ACHN (cell line): ENCODE data around the gene NFE2L3.
A peak's percentile ranks its signal among the peaks of the same experiment; 100 is the strongest.
"Not testable (repeated sequence)": the region's sequence is repeated elsewhere in the genome, so short reads cannot be mapped to it uniquely, and the experiment has no call there.

ENCODE experiments used
- DNase-seq: peaks from one replicate; pipeline ENCODE4 v3.0.0-alpha.2; 2015
- in situ Hi-C: cut with HindIII; loops from 2 replicates; pipeline ENCODE4 v1.10.0; 2017; ENCODE audit warnings: low sequenced_read_pairs, low pct_ligation_motif_present, low pct_unique_long_range_greater_than_20kb

The NFE2L3 gene

GRCh38 chr7:26191974-26192479 is 40.0 kb downstream of the NFE2L3 start:
- in situ Hi-C loops, result loop anchor here (25.0 kb wide), 1 partner anchor 105 kb away; no protein-coding TSS in a partner anchor
- DNase-seq, result no peak

GRCh38 chr7:26192485-26193087 is 40.6 kb downstream of the NFE2L3 start:
- DNase-seq, result no peak
- in situ Hi-C loops, result loop anchor here (25.0 kb wide), 1 partner anchor 105 kb away; no protein-coding TSS in a partner anchor

- in situ Hi-C loops, result loop anchor here (25.0 kb wide), 1 partner anchor 106 kb away; no protein-coding TSS in a partner anchor
- DNase-seq, result no peak
Measured at GRCh38 chr7:26193432-26194207, 41.6 kb downstream of the NFE2L3 start.

GRCh38 chr7:26194764-26195163 is 42.8 kb downstream of the NFE2L3 start:
- not testable (repeated sequence) for DNase-seq
- in situ Hi-C loops, result loop anchor here (25.0 kb wide), 1 partner anchor 107 kb away; no protein-coding TSS in a partner anchor

- DNase-seq, result no peak
- in situ Hi-C loops, result loop anchor here (25.0 kb wide), 1 partner anchor 108 kb away; no protein-coding TSS in a partner anchor
Measured at GRCh38 chr7:26195182-26195581, 43.2 kb downstream of the NFE2L3 start.

- in situ Hi-C loops, result loop anchor here (25.0 kb wide), 1 partner anchor 109 kb away; no protein-coding TSS in a partner anchor
Measured at GRCh38 chr7:26195867-26196657, 44.1 kb downstream of the NFE2L3 start.

GRCh38 chr7:26197153-26198115 is 45.4 kb downstream of the NFE2L3 start:
- DNase-seq, result no peak
- in situ Hi-C loops, result loop anchor here (25.0 kb wide), 1 partner anchor 110 kb away; no protein-coding TSS in a partner anchor

More at GRCh38 chr7:26195867-26196657, 44.1 kb downstream of the NFE2L3 start:
- DNase-seq, result no peak

- in situ Hi-C loops, result loop anchor here (25.0 kb wide), 1 partner anchor 111 kb away; no protein-coding TSS in a partner anchor
- DNase-seq, result peak; percentile 60
Measured at GRCh38 chr7:26198133-26198780, 46.3 kb downstream of the NFE2L3 start.

- in situ Hi-C loops, result loop anchor here (25.0 kb wide), 1 partner anchor 111 kb away; no protein-coding TSS in a partner anchor
Measured at GRCh38 chr7:26198781-26199169, 46.8 kb downstream of the NFE2L3 start.

GRCh38 chr7:26199301-26200037 is 47.5 kb downstream of the NFE2L3 start:
- in situ Hi-C loops, result loop anchor here (25.0 kb wide), 1 partner anchor 112 kb away; no protein-coding TSS in a partner anchor
- DNase-seq, result peak; percentile 67

More at GRCh38 chr7:26198781-26199169, 46.8 kb downstream of the NFE2L3 start:
- no peak for DNase-seq

- DNase-seq, result peak; percentile 63
- in situ Hi-C loops, result no loop called here
Measured at GRCh38 chr7:26200038-26200443, 48.0 kb downstream of the NFE2L3 start.

- in situ Hi-C loops, result no loop called here
Measured at GRCh38 chr7:26200444-26201246, 48.6 kb downstream of the NFE2L3 start, which contains the start of gene HNRNPA2B1. TSS of gene HNRNPA2B1 (minus strand) at chr7:26200746. CDS start at chr7:26200577, 169 bp downstream.

GRCh38 chr7:26201247-26202018 is 49.4 kb downstream of the NFE2L3 start, which contains the start of gene CBX3:
TSS of gene CBX3 (plus strand) at chr7:26201745. CDS start at chr7:26202999, 1,254 bp downstream.
- peak; percentile 92 for DNase-seq
- in situ Hi-C loops, result no loop called here

More at GRCh38 chr7:26200444-26201246, 48.6 kb downstream of the NFE2L3 start, which contains the start of gene HNRNPA2B1:
- DNase-seq, result peak; percentile 99
